GM18907 (cell line): Measurements from ENCODE around the gene MYO18B.

Source experiments
- ATAC-seq: cut with Tn5 transposase; IDR thresholded peaks from one replicate; pipeline ENCODE4 v1.9.1; 2021; ENCODE audit warnings: mild to moderate bottlenecking, moderate library complexity; ENCODE audit not compliant: unreplicated experiment

The MYO18B gene

GRCh38 chr22:26072621-26073020 is 330.6 kb downstream of the MYO18B start:
- ATAC-seq = no peak

- no peak for ATAC-seq
Measured at GRCh38 chr22:26075251-26075650, 333.3 kb downstream of the MYO18B start.

GRCh38 chr22:26079009-26079408 is 337.0 kb downstream of the MYO18B start:
- ATAC-seq = no peak
